ENCODE data around the gene HEATR5A.
"Not testable (repeated sequence)": the region's sequence is repeated elsewhere in the genome, so short reads cannot be mapped to it uniquely, and the experiment has no call there.

The HEATR5A gene

DNA sequence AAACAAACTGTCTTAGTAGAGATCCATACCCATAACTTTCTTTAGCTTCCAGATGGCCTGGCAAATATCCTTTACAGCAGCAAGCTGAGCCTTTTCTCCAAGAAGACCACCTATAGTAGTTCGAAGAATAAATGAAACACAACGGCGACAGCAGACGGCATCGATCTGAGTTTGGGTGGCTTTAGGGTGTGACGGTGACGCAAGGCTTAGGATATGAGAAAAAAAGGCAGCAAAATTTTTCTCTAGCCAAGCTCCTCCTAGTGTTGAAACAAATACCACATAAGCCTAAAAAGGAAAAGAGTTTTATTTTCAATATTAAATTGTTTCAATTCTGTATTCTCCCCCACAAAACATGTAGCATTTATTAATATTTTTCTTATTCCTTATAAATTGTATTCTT lies 33.3 kb downstream of the HEATR5A start:
- DNase-seq: no peak

DNA sequence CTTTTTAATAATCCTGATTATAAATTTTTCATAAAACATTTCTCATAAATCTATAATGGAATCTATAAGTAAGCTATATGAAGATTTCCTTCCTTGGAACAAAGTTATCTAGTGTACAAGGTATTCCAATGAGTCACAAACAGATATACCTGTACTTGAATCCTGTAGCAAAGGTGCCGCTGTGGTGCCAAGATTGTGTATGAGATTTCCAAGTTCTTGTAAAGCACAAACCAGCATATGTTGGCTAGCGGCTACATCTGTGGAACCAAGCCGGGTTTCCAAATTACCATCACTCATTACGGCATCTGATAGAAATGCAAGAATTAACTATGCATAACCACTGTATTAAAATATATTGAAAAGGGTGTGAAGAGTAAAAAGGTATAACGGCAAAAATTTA lies 34.1 kb downstream of the HEATR5A start:
- no peak for DNase-seq

DNA sequence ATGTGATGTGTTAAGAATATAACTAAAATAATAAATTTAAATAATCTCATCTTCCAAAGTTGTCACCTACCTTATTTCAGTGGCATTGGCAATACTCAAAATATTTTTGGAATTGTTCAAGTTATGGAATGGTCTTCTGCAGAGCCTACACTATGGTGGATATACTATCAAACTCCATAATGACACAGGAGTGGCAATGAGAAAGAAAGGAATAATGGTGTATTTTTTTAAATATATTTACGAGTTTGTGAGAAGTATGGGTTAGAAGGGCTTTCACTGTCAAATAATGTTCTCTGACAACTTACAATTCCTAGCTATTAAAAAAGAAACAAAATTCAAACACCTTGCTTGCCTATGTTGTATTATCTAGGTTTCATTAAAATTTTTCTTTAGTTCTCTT lies 38.1 kb downstream of the HEATR5A start:
- no peak for DNase-seq

DNA sequence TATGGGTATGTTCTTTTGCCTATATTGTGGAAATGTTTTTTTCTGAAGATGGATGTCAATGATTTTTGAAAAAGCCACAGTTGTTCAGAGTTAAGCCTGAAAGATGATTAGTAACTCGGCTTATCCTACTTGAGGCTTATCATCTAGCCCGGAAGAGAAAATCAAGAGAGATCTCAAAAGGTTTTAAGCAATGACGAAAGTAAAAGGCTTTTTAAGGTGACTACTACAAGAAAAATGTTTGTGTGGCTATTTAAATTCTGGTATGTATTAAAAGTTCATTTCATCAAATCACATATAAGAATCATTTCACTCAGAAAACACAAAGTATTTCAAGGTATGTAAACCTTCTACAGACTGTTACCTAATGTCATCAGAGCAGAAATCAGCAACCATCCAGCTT lies 40.2 kb downstream of the HEATR5A start:
- no peak for DNase-seq

DNA sequence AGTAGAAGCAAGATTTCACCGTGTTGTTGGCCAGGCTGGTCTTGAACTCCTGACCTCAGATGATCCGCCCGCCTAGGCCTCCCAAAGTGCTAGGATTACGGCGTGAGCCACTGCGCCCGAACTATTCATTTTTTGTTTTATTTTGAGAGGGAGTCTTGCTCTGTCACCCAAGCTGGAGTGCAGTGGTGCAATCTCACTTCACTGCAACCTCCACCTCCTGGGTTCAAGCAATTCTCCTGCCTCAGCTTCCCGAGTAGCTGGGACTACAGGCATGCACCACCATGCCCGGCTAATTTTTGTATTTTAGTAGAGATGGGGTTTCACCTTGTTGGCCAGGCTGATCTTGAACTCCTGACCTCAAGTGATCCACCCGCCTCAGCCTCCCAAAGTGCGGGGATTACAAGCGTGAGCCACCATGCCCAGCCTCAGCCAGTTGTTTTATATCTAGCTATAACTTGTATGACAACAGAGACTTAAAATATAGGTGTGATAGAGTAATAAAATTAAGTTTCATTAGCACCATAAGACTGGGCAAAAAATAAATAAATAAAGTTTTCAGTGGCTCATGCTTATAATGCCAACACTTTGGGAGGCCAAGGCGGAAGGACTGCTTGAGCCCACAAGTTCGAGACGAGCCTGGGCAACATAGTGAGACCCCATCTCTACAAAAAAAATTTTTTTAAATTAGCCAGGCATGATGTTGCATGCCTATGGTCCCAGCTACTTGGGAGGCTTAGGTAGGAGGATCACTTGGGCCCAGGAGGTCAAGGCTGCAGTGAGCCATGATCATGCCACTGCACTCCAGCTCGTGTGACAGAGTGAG lies 41.0 kb downstream of the HEATR5A start:
- not testable (repeated sequence) for DNase-seq

DNA sequence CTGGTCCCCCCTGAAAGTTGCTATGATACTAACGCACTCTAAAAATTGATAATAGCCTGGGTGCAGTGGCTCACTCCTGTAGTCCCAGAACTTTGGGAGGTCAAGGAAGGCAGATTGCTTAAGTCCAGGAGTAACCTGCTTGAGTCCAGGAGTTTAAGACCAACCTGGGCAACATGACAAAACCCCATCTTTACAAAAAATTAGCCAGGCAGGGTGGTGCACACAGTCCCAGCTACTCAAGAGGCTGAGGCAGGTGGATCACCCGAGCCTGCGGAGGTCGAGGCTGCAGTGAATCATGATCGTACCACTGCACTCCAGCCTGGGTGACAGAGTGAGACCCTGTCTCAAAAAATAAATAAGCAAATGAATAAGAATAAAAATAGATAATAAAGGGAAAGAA lies 42.9 kb downstream of the HEATR5A start:
- no peak for DNase-seq

DNA sequence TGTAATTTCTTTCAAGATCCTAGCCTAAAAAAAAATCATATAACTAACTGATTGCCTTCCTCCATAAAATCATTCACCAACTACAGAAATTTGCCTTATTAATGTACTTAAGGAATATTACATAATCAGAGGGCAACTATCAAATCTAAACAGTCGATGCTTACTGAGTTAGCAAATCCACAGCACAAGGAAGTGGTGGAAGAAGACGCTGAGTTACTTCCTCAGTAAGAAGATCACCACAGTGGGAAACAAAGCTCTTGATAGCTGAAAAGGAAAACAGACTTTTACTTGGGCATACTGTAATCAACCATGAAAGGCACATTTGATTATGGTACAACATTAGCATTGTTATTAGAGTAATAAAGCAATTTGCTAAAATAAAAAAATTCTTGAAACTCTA lies 48.7 kb downstream of the HEATR5A start:
- no peak for DNase-seq

DNA sequence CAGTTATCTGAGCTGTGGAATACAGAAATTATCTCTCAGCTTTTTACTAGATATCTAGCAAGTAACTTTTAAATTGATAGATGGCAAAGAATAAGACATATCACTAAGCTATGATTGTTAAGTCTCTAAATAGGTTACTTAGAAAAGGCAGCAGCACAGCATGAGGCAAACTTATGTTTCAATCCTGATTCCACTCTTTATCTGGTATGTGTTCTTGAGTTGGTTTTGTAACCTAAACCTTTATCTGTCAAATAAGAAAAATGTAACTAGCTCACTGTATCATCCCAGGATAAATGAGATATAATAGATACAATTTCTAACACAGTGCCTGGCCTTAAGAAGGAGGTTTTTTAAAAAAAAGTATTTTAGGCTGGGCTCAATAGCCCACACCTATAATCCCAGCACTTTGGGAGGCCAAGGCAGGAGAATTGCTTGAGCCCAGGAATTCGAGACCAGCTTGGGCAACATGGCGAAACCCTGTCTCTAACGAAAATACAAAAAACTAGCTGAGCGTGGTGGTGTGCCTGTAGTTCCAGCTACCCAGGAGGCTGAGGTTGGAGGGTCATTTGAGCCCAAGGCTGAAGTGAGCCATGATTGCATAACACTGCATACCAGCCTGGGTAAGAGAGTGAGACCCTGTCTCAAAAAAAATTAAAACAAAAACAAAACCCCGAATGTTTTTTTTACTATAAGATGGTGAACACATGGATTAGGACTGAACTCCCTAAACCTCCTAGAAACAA lies 56.8 kb downstream of the HEATR5A start:
- no peak for DNase-seq

DNA sequence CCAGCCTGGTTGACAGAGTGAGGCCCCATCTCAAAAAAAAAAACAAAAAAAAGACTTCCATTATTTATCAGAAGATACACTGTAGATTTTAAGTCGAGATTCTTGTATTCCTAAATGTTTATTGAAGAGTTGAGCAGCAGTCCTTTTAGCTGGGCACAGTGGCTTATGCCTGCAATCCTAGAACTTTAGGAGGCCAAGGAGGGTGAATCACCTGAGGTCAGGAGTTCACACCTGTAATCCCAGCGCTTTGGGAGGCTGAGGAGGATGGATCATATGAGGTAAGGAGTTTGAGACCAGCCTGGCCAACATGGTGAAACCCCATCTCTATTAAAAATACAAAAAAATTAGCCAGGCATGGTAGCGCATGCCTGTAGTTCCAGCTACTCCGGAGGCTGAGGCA lies 57.6 kb downstream of the HEATR5A start:
- no peak for DNase-seq

DNA sequence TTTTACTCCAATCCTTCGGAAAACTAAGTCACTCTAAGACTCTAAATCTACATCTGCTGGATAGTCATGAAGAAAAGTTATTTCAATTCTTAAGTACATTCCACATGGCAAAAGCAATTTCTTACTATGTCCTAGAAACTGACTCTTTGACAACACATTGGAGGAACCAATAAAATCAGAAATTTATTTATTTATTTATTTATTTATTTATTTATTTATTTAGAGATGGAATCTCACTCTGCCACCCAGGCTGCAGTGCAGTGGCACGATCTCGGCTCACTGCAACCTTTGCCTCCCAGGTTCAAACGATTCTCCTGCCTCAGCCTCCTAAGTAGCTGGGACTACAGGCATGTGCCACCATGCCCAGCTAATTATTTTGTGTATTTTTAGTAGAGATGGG lies 58.6 kb downstream of the HEATR5A start:
- DNase-seq: not testable (repeated sequence)

DNA sequence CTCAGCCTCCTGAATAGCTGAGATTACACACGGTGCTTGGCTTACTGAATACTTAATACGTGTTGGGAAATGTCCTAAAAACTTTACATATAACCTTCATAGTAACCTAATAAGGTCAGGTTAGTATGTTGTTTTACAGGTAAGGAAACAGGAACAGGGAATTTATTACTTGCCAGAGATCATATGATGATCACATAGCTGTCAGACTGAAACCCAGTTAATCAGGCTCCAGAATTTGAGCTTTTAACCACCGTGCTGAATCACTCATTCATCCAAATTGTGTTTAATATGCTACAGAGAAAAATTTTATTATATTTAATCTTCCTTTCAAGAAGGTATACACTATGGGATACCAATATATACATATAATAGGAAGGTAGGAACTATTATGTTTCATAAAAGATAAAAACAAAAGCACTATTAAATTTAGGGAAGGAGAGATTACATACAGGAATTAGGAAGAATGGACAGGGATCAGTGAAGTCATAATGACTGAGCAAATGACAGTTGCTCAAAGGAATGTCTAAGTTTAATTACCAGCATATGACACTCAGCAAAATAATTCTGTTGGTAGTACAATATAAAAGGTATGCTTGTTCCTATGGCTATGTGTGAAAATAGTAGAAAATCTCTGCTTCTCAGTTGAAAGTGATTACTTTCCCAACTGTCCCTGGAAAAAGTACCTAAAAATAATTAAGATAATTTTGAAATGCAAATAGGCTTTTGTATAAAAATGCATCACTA lies 59.3 kb downstream of the HEATR5A start:
- DNase-seq: no peak

DNA sequence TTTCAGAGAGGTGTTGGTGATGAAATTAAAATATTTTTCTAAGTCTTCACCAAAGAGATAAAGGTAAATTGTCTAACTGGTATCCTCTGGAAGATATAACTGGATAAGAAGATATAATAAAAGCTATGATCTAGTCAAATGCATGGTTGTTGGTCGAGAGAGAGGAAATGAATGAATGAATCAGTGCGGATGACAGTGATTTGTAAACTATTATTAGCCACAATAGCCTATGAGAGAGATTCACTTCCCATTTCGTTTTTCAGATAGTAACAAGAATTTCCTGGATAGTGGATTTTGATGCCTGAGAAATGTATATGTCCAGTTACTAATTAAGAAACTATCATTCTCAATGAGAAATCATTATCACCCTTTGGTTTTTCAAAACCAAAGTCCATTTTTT lies 63.1 kb downstream of the HEATR5A start:
- DNase-seq: no peak

DNA sequence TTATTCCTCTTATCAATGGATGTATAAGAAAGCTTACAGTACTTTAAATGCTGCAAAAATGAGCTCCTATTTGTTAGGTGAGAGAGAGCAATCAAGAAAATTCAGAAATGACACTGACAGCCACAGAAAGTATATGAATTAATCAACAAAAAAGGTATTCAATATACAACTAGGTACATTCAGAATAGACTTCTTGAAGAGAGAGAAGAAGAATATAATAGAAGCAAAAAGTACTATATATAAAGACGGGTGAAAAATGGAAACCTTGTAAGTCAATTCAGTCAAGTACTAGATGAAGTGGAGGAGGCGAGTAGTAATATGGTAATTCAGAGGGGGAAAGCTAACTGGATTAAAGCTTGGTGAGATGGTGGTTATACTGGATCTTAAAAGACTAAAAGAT lies 74.3 kb downstream of the HEATR5A start:
- no peak for DNase-seq

DNA sequence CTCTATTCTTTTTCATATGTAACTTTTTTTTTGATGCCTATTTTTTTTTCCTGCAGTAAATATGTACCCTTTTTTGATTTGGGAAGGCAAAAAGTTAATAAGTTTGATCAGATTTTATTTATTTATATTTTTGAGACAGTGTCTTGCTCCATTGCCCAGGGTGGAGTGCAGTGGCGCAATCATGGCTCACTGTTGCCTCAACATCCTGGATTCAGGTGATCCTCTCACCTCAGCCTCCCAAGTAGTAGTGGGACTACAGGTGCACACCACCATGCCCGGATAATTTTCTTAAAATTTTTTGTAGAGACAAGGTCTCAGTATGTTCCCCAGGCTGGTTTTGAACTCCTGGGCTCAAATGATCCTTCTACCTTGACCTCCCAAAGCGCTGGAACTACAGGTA lies 79.1 kb downstream of the HEATR5A start:
- DNase-seq: no peak

DNA sequence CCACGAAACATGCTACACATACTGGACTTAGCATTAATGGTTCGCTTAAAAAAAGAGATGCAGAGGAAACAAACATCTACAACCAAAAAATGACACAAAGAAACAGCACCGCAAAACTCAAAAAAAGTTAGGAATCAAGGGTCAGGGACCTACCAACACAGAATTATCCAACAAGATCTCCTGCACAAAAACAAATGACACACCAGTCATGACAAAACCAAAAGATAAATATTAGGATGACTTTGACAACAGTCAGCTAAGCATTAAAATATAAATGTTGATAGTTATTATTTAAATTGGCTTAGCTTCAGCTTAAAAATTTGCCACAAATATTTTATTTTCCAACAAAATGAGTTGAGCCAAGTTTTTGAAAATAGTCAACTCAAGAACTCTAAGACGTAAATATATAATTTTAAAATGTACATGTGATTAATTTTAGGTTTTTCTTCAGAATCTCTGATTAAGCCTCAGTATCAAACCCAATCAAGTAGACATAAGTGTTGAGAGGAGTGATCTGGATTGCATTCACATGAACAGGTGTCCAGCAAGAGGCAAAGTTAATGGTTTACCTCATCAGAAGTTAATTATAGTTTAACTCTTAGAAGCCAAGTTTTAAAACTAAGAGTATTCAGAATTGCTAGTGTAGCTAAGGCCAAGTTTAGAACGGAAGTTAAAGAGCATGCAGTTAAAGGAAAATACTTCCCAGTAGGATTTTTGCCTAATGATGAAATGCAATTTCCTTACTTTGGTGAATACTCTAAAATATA lies 79.9 kb downstream of the HEATR5A start:
- DNase-seq: no peak

DNA sequence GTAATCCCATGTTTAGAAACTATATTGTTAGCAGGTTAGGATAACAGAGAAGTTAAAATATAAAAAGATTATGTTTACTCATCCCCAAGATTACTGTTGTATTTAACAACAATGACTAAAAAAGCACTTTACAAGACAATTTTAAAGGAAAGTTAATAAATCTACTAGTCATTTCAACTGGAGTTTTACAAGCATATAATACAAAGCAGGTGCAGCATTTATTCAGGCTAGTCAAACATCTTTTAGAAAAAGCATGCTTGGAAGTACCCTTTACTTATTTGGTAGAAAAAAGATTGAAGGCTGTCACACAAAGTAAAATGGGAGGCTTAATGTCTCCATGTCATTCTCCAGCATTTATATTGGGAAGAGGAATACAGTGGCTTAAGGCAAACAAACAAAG lies 80.6 kb downstream of the HEATR5A start:
- no peak for DNase-seq

DNA sequence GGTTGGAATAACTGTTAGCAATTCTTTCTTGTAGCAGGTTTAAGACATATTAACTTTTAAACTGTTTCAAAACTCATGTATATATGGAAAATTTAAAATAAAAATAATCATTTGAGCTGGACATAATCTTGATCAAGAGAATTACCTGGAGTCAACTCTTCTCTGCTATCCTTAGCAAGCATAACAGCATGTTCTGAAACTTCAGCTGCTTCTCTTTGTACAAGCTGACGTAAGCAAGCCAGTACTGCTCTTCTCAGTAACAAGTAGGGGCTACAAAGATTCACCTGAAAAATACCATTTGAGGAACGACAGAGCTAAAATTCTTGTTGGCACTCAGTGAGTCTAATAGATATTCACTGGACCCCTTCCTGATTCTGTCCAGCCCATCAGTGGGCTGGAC lies 83.0 kb downstream of the HEATR5A start:
- DNase-seq: no peak

DNA sequence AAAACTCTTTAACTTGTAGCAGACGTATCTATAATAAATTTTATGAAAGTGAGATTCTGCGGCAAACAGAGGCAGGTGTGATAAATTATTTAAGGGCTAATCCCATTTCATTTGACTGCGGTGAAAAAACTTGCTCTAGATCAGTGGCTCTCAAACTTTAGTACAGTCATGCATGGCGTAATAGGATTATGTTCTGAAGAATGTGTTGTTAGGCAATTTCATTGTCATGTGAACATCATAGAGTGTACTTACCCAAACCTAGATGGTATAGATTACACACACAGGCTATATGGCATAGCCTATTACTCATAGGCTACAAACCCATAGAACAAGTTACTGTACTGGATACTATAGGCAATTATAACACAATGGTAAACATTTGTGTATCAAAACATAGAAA lies 83.7 kb downstream of the HEATR5A start:
- DNase-seq: no peak

DNA sequence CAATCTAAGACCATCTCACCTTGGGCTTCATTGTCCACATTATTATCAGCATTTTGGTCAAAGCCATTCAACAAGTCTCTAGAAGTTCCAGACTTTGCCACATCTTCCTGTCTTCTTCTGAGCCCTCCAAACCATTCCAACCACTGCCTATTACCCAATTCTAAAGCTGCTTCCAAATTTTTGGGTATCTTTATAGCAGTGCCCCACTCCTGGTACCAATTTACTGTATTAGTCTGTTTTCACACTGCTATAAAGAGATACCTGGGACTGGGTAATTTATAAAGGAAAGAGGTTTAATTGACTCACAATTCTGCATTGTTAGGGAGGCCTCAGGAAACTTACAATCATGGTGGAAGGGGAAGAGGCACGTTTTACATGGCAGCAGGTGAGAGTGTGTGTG lies 89.0 kb downstream of the HEATR5A start:
- not testable (repeated sequence) for DNase-seq

DNA sequence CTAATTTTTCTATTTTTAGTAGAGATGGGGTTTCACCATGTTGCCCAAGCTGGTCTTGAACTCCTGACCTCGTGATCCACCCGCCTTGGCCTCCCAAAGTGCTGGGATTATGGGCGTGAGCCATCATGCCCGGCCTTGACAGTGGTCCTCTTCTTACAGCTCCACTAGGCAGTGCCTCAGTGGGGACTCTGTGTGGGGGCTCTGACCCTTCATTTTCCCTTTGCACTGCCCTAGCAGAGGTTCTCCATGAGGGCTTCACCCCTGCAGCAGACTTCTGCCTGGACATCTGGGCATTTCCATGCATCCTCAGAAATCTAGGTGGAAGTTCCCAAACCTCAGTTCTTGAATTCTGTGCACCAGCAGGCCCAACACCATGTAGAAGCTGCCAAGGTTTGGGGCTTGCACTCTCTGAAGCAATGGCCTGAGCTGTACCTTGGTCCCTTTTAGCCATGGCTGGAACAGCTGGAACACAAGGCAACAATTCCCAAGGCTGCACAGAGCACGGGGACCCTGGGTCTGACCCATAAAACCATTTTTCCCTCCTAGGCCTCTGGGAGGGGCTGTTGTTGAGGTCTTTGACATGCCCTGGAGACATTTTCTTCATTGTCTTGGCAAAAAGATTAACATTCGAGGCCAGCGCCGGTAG lies 90.4 kb downstream of the HEATR5A start:
- DNase-seq: not testable (repeated sequence)

DNA sequence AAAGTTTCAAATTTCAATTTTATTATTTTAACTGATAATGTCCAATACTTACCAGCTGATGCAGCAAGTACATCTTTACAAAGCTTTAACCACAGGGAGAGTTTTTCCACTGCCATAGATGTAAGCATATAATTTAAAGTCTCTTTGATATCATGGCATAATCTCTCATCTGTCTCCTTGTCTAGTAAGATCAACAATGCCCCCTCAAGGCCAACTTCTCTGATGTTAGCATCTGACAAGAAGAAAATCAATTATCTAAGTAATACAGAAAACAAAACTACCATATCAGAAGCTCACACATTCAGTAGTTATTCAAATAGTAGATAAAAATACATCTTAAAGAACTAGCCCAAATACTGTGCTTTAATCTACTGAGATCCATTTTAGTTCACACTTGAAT lies 94.2 kb downstream of the HEATR5A start:
- no peak for DNase-seq

DNA sequence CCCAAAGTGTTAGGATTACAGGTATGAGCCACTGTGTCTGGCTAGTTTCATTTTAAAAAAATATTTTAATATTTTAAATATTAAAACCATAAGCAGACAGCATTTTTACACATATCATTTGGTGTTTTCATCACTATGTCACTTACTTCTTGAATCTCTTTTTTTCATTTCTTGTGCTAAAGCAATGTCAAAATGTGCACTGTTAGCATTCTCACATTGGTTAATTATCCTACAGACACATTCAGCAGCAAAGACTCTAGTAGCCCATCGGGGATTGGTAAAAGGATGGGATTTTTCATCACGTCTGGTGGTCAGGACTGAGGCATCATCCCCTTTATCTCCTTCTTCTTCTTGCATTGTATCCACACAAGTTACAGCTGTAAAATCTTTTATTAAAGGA lies 96.9 kb downstream of the HEATR5A start:
- no peak for DNase-seq
